SKM-1 (cell line): Measurements from ENCODE around the gene GMEB2.

Experiments
- DNase-seq: peaks from one replicate; lab custom pipeline; 2025; ENCODE audit not compliant: unreplicated experiment; lab: John Stamatoyannopoulos, UW

GMEB2 gene

GRCh38 chr20:63590218-63591146 is 36.4 kb downstream of the GMEB2 start:
- DNase-seq, result no peak

- no peak for DNase-seq
Measured at GRCh38 chr20:63589261-63590217, 37.4 kb downstream of the GMEB2 start.

GRCh38 chr20:63588641-63589041 is 38.3 kb downstream of the GMEB2 start:
- no peak for DNase-seq

- DNase-seq, result no peak
Measured at GRCh38 chr20:63587776-63588591, 38.9 kb downstream of the GMEB2 start.

GRCh38 chr20:63587256-63587655 is 39.6 kb downstream of the GMEB2 start:
- DNase-seq, result no peak

- DNase-seq, result no peak
Measured at GRCh38 chr20:63586797-63587196, 40.1 kb downstream of the GMEB2 start.

GRCh38 chr20:63585616-63586565 is 41.0 kb downstream of the GMEB2 start:
- no peak for DNase-seq

GRCh38 chr20:63582382-63583063 is 44.4 kb downstream of the GMEB2 start:
- DNase-seq, result no peak

GRCh38 chr20:63580796-63581461 is 46.0 kb downstream of the GMEB2 start:
- DNase-seq, result no peak

- no peak for DNase-seq
Measured at GRCh38 chr20:63579017-63579694, 47.7 kb downstream of the GMEB2 start.

- DNase-seq, result no peak
Measured at GRCh38 chr20:63578224-63579016, 48.5 kb downstream of the GMEB2 start.

GRCh38 chr20:63577317-63577894 is 49.5 kb downstream of the GMEB2 start:
- DNase-seq, result no peak

GRCh38 chr20:63576311-63576710 is 50.6 kb downstream of the GMEB2 start:
- DNase-seq, result no peak

GRCh38 chr20:63574829-63575743 is 51.8 kb downstream of the GMEB2 start:
- no peak for DNase-seq

- DNase-seq, result no peak
Measured at GRCh38 chr20:63574156-63574828, 52.6 kb downstream of the GMEB2 start, which contains the start of gene HELZ2. TSS of gene HELZ2 (minus strand) at chr20:63574239. CDS start at chr20:63572385, 1,854 bp downstream.
